ENCODE data around the gene DUSP3.

The DUSP3 gene

DNA sequence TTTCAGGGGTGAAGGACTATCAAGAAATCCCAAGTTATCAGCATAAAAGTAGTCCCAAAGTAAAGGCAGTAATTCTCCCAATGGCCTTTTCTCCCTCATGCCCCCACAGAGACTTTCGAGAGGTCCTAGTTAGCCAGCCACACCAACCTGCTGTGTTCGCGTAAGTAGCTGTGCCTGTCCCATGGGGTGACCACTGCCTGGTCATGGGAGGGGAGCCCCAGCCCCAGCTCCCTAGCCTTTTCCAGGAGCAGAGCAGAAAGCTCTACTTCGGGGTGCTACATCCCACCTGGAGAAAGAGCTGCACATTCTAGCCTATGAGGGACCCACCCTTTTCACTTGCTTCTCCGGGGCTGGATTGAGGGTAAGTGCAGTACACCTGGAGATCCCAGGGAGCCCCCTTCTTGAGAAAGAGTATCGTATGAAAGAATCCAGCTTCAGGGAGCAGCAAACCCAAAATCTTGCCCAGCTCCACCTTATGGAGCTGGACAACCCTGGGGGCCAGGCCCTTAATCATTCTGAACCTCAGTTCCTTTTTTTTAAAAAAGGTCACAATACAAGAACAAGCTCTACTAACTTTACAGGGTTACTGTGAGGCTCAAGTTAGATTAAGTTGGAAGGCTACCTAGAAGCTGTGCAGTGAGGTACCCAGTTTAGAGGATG lies 11.6 kb downstream of the DUSP3 start:
- ATAC-seq = no peak
- H3K36me3 Mint-ChIP-seq = peaks cover 18% of the 10 kb centered on the region
- H3K27me3 Mint-ChIP-seq = no peaks in the 10 kb centered on the region
- peaks cover 9% of the 10 kb centered on the region for H3K4me1 Mint-ChIP-seq
- no peaks in the 10 kb centered on the region for H3K9me3 Mint-ChIP-seq
- H3K4me3 Mint-ChIP-seq = no peak overlapping the region
- H3K27ac Mint-ChIP-seq = no peak overlapping the region

DNA sequence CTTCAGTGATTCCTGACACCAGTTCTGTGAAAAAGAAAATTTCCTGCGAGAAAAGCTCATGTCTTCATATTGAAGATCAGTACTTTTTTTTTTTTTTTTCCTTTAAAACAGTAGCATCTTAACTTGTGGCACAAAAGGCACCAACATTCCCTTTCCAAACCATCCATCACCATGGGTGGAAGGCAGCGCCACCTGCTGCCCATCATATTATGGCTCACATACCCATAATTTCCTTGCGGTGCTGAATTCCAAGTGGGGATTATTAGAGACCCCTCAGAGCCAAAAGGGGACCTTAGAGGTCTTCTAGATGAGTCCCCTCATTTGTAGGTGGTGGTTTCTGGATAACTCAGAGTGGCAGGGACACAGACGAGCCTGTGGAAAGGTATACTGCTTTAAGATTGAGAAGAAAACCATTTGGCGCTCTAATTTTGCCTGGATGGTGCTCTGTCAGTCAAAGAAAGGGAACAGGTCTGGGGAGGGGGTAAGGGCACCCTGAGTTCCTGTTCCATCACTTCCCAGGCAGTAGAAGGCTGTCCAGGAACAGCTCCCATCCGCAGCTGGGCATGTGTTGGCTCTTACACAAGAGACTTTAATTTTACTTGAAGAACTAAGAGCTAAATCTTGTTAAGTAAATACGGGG lies 12.2 kb downstream of the DUSP3 start:
- Mint-ChIP-seq H3K27me3 (no peaks in the 10 kb centered on the region), H3K4me1 (peaks cover 9% of the 10 kb centered on the region), H3K27ac (no peak overlapping the region), H3K9me3 (no peaks in the 10 kb centered on the region), H3K4me3 (no peak overlapping the region), H3K36me3 (peaks cover 15% of the 10 kb centered on the region)
- no peak for ATAC-seq

DNA sequence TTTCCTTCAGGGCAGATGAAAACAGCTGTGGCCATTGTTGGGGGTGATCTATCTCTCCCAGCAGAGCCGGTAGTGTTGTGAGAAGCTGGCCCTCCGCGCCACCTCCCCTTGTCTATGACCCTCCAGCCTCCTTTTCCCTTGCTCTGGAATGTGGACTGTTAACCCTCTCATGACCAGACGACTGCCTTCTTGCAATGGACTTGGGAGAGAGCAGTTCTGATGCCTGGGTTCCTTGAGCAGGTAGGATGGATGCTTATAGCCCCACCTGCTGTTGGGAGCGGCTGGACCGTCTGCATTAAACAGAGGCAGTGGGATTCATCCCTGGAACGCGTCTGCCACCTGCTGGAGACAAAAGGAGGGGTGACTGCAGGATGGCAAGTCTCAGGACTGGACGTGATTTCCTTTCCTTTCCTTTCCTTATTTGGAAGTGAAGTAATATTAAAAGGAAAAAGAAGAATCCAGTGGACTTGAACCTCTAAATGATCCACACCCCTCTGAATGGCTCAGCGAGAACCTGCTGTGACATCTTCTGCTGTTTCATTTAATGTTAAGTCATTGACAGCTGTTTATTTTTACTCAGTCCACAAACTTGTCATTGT lies 18.4 kb downstream of the DUSP3 start:
- H3K4me1 Mint-ChIP-seq = no peaks in the 10 kb centered on the region
- H3K9me3 Mint-ChIP-seq = no peaks in the 10 kb centered on the region
- peaks cover 38% of the 10 kb centered on the region for H3K27me3 Mint-ChIP-seq
- no peak overlapping the region for H3K27ac Mint-ChIP-seq
- peak; percentile 87 for ATAC-seq
- H3K4me3 Mint-ChIP-seq = no peak overlapping the region
- no peaks in the 10 kb centered on the region for H3K36me3 Mint-ChIP-seq

DNA sequence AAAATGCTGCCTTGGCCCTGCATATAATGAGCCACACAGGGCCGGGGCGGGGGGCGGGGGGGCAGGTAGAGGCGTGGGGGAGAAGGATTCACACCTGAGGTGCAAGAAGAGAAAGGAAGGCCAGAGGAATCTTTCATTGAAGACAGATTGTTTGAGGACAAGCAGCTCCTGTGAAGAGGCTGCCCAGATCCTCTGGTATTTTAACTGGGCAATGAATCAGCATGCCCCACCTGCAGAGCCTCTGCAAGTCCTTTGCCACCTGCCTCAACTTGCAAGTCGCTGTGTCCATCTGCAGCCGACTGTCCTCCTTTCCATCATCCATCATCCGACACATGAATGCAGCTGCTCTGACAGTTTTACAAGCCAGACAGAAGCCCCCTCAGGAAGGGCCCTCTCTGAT lies 18.9 kb downstream of the DUSP3 start:
- Mint-ChIP-seq H3K36me3 (no peaks in the 10 kb centered on the region), H3K4me3 (no peak overlapping the region), H3K9me3 (no peaks in the 10 kb centered on the region), H3K4me1 (no peaks in the 10 kb centered on the region), H3K27ac (no peak overlapping the region), H3K27me3 (peaks cover 40% of the 10 kb centered on the region)
- no peak for ATAC-seq

DNA sequence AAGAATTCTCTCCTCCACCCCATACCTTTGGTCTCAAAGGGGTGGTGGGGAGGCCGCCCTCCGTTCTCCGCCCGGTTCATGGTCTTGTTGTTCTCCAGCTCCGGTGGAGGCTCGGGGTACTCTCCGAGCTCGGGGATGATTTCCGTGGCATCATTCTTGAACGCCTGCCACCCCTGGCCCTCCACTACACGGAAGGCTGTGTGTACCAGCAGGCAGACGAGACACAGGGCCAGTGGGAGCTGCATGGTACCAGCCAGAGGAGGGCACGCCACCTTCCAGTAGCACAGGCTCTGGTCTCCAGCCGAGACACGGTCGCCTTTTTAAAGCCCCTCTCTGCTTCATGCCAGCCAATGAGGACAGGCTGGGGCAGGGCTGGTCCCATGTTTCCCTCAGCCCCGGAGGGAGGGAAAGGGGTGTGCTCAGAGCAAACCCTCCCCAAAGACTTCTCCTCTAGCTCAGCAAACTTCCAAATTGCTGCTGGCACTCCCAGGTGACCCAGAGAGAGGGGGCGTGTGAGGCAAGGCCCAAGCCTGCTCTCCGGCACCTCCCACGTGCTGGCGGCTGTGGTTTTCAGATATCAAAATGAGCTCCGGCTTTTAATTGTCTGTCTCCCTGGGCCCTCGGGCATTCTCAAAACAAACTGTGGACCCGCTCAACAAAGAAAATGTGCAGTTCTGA lies 20.1 kb downstream of the DUSP3 start, which contains the start of gene SOST:
TSS of gene SOST (minus strand) at position 295 of the 678 bp plus-strand sequence. CDS start at position 245, 50 bp downstream.
- no peaks in the 10 kb centered on the region for H3K4me1 Mint-ChIP-seq
- no peaks in the 10 kb centered on the region for H3K9me3 Mint-ChIP-seq
- H3K4me3 Mint-ChIP-seq = no peak within 1 kb of the TSS
- ATAC-seq = no peak
- no peak within 1 kb of the TSS for H3K27ac Mint-ChIP-seq
- no peaks in the 10 kb centered on the region for H3K36me3 Mint-ChIP-seq
- peaks cover 48% of the 10 kb centered on the region for H3K27me3 Mint-ChIP-seq

DNA sequence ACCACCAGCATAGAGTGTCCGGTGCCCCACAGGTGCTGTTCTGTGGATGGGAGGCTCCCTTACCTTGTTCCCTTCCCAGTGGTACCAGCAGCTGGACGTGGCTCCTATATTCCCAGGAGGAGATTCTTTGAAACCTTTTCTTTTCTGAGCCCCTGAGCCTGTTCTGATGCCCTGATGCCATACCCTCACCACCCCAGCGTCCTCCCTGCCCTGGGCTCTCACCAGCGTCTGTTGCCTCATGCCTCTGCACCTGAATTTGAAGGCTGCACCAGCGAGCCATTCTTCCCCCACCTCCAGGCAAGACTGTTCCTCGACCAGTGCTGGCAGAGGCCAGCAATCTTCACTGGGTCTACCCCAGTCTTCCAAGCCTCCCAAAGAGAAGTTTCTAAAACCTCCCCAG lies 20.7 kb downstream of the DUSP3 start:
- ATAC-seq = no peak
- no peak overlapping the region for H3K27ac Mint-ChIP-seq
- no peaks in the 10 kb centered on the region for H3K9me3 Mint-ChIP-seq
- H3K4me1 Mint-ChIP-seq = no peaks in the 10 kb centered on the region
- no peaks in the 10 kb centered on the region for H3K36me3 Mint-ChIP-seq
- H3K4me3 Mint-ChIP-seq = no peak overlapping the region
- H3K27me3 Mint-ChIP-seq = peaks cover 54% of the 10 kb centered on the region

DNA sequence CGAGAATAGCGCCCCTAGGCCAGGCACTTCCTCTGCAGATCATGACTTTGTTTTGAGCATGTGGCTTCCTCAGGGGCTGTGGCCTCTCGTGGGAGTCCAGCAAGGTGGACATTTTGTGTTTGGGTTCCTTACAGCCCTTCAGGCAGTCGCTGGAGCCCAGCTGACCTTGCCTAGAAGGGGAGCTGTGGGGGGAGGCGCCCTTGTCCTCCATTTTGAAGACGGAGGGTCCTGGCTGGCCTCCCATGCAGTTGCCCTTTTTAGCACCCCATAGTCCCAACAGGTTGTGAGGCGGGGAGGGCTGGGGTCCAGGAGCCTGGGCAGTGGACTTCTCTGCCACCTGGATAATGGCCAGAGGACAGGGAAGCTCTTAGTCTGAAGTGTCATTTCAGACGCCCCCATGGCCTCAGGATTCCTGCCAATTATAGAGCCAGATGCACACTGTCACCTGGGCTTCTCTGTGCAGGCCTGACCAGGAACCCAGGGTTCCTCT lies 21.6 kb downstream of the DUSP3 start:
- Mint-ChIP-seq H3K9me3 (no peaks in the 10 kb centered on the region), H3K4me3 (no peak overlapping the region), H3K27me3 (peaks cover 63% of the 10 kb centered on the region), H3K36me3 (no peaks in the 10 kb centered on the region), H3K27ac (no peak overlapping the region), H3K4me1 (no peaks in the 10 kb centered on the region)
- no peak for ATAC-seq

DNA sequence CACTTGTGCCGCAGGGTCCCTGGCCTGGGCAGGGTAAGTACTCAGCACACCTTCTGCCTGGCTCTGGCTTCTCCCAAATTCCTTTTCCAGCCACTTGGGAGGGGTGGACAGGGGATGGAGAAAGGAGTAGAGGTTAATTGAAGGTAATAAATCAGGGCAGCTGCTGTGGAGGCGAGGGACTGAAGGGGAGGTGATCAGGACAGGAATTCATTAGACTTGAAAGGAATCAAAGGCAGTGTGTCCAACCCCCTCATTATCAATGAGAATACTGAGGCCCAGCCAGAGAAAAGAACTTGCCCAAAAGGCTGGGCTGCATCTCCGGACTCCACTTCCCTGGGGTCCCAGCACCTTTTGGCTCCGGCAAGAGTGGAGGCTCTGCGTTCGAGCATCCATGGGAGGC lies 22.6 kb downstream of the DUSP3 start:
- no peak for ATAC-seq
- Mint-ChIP-seq H3K27me3 (peaks cover 73% of the 10 kb centered on the region), H3K9me3 (no peaks in the 10 kb centered on the region), H3K4me3 (no peak overlapping the region), H3K36me3 (no peaks in the 10 kb centered on the region), H3K4me1 (no peaks in the 10 kb centered on the region), H3K27ac (no peak overlapping the region)

DNA sequence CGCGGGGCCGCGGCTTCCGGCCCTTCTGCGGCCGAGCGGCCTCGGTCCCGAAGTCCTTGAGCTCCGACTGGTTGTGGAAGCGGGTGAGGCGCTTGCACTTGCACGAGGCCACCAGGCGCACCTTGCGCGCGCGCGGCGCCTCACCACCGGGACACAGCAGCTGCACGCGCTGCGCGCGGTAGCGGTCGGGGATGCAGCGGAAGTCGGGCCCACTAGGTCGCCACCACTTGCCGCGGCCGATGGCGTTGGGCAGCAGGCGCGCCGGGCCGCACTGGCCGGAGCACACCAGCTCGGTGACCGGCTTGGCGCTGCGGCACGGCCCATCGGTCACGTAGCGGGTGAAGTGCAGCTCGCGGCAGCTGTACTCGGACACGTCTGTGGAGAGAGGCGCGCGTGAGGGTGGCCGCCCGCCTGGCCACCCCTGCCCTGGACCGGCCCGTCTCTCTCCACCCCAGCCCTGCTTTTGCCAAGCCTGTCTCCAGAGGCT lies 23.3 kb downstream of the DUSP3 start:
- H3K4me1 Mint-ChIP-seq = no peaks in the 10 kb centered on the region
- H3K4me3 Mint-ChIP-seq = no peak overlapping the region
- H3K27ac Mint-ChIP-seq = no peak overlapping the region
- no peaks in the 10 kb centered on the region for H3K9me3 Mint-ChIP-seq
- no peaks in the 10 kb centered on the region for H3K36me3 Mint-ChIP-seq
- H3K27me3 Mint-ChIP-seq = peaks cover 81% of the 10 kb centered on the region
- ATAC-seq = no peak

DNA sequence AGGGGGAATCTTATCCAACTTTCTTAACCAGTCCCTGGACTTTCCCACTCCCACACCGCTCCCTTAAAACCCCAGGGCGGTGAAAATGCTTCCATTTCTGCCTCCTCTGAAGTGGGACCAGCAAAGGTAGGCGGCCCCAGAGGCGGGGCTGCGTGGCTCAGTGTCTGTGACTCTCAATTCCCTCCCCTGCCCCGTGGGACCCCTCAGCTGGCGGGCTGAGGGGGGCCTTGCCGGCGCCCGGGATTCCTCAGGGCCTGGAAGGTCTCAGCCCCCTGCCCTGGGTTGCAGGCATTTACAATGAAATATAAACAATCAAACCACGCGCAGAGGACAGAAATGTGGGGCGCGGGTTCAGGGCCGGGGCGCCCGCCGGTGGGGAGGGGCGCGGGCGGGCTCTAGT lies 23.8 kb downstream of the DUSP3 start:
- no peak for ATAC-seq
- peaks cover 2% of the 10 kb centered on the region for H3K4me1 Mint-ChIP-seq
- peaks cover 85% of the 10 kb centered on the region for H3K27me3 Mint-ChIP-seq
- H3K4me3 Mint-ChIP-seq = no peak overlapping the region
- no peaks in the 10 kb centered on the region for H3K9me3 Mint-ChIP-seq
- no peak overlapping the region for H3K27ac Mint-ChIP-seq
- H3K36me3 Mint-ChIP-seq = no peaks in the 10 kb centered on the region

DNA sequence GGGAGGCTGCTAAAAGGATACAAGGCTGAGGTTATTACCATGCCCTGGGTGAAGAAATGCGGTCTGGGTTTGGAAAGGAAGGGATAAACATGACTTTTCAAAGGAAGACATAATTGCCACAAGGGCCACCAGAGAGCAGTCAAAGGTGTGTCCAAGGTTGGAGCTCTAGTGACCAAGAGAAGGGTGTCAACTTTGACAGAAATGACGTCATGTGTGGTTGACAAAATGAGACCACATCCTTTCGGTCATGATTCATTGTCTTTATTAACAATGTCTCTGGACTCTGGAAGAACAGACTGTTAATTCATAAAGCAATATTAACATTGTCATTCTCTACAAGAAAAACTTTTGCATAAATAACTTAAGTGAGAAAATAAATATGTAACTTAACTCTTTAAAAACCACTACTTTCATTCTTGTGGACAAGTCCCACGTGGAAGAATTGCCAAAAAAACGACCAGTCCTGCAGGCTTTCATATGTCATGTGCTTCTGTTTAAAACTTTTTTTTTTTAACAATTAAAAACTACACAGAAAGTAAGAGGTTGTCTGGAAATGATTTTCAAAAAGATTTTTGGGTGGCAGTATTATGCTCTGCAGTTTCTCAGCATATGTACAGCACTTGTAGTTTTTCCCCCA lies 25.2 kb downstream of the DUSP3 start:
- H3K9me3 Mint-ChIP-seq = no peaks in the 10 kb centered on the region
- H3K36me3 Mint-ChIP-seq = no peaks in the 10 kb centered on the region
- H3K27ac Mint-ChIP-seq = no peak overlapping the region
- peaks cover 86% of the 10 kb centered on the region for H3K27me3 Mint-ChIP-seq
- no peak for ATAC-seq
- H3K4me1 Mint-ChIP-seq = peaks cover 9% of the 10 kb centered on the region
- H3K4me3 Mint-ChIP-seq = no peak overlapping the region

DNA sequence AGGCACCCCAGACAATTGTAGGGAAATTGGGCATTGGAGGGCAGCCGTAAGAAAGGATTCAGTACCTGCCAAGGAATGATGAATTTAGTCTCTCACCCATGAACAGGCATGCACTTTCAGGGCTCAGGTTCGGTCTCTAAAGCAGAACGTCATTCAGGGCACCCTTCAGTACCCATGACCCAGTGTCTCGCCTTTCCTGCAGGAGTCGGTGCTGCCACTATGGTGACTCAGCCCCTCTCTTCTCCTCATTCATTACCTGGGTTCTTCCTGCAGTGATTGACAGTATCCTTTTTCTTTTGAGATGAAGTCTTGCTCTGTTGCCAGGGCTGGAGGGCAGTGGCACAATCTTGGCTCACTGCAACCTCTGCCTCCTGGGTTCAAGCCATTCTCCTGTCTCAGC lies 28.6 kb downstream of the DUSP3 start:
- H3K27ac Mint-ChIP-seq = no peak overlapping the region
- no peaks in the 10 kb centered on the region for H3K9me3 Mint-ChIP-seq
- no peaks in the 10 kb centered on the region for H3K36me3 Mint-ChIP-seq
- peaks cover 70% of the 10 kb centered on the region for H3K27me3 Mint-ChIP-seq
- H3K4me3 Mint-ChIP-seq = no peak overlapping the region
- no peak for ATAC-seq
- H3K4me1 Mint-ChIP-seq = peaks cover 9% of the 10 kb centered on the region

DNA sequence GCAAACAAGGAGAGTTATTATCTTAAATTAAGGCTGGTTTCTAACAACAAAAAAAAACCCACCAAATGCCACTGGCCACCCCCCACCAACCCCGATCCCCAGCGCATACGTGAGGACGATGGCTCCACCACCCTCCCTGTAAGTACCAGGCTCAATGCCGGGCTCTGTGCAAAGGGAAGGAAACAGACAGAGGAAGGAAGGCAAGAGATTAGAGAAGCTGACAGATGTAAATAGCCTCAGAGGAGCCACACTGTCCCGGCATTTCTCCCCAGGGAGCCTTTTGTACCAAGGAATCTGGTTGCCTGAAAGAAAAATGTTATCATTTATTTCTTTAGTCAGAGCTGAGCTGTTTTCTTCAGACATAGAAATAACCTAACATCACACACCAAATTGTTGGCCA lies 33.2 kb downstream of the DUSP3 start:
- Mint-ChIP-seq H3K9me3 (no peaks in the 10 kb centered on the region), H3K27ac (no peak overlapping the region), H3K27me3 (peaks cover 72% of the 10 kb centered on the region), H3K36me3 (no peaks in the 10 kb centered on the region), H3K4me1 (peaks cover 9% of the 10 kb centered on the region), H3K4me3 (no peak overlapping the region)
- ATAC-seq = no peak

DNA sequence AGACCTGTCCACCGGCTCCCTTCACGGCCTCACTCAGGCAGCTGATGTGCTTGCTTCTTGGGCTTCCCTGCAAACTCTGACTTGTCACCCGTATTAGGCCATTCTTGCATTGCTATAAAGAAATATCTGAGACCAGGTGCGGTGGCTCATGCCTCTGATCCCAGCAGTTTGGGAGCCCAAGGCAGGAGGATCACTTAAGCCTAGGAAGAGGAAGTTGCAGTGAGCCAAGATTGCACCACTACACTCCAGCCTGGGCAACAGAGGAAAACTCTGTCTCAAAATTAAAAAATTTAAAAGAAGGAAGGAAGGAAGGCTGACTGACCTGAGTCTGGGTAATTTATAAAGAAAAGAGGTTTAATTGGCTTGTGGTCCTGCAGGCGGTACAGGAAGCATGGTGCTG lies 37.1 kb downstream of the DUSP3 start:
- peaks cover 91% of the 10 kb centered on the region for H3K27me3 Mint-ChIP-seq
- no peaks in the 10 kb centered on the region for H3K9me3 Mint-ChIP-seq
- H3K27ac Mint-ChIP-seq = no peak overlapping the region
- H3K4me1 Mint-ChIP-seq = no peaks in the 10 kb centered on the region
- H3K36me3 Mint-ChIP-seq = no peaks in the 10 kb centered on the region
- no peak for ATAC-seq
- H3K4me3 Mint-ChIP-seq = no peak overlapping the region

DNA sequence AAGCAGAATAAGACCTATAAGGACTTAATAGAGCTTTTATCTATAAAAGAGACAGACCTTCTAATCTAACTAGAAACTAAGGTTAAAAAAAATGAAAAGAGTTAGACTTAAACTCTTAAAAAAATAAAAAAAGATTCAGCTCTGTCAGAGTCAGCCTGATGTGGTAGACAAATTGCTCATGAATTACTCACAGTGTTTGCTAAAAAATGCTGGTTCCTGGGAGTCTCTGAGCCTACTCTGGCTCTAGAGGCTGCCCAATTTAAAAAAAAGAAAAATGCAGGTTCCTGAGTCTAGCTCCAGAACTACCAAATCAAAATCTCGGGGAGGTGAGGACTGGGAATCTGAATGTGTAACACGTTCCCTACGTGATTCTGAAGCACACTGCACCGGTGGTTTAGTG lies 38.2 kb downstream of the DUSP3 start:
- peaks cover 80% of the 10 kb centered on the region for H3K27me3 Mint-ChIP-seq

More for the DNA sequence above, 38.2 kb downstream of the DUSP3 start:
- no peak overlapping the region for H3K4me3 Mint-ChIP-seq
- no peaks in the 10 kb centered on the region for H3K9me3 Mint-ChIP-seq
- ATAC-seq = no peak
- H3K27ac Mint-ChIP-seq = no peak overlapping the region
- H3K36me3 Mint-ChIP-seq = no peaks in the 10 kb centered on the region
- no peaks in the 10 kb centered on the region for H3K4me1 Mint-ChIP-seq

Measured in stimulated activated memory B cell treated with anti-CD40 and anti-IgM and Interleukin-4, amounts not matched to agents 10 μg/mL and 1 μg/mL and 100 μg/mL, for 72 hours (primary cell).